ENCODE data around the gene TCTA. TPM values are rescaled to one million over a fixed set of nuclear protein-coding genes. Genes with fewer than 3 reads are reported as not detected.

Gene TCTA
- total RNA-seq: 35.9 and 40.9 TPM in 2 replicates

GRCh38 chr3:49411968-49412631, at the start of gene TCTA, which contains the start of gene RHOA:
TCTA (plus strand) TSS chr3:49412423; CDS start chr3:49412427, 4 bp downstream.
RHOA (minus strand) TSS chr3:49411976; CDS start chr3:49375589, 36,387 bp downstream.

GRCh38 chr3:49422379-49423248, 10.4 kb downstream of the TCTA start, which contains the start of gene AMT:
AMT (minus strand) TSS chr3:49422473; CDS start chr3:49422450, 23 bp downstream.

Other genes with a start within 250 kb of the TCTA start
- gene CCDC71, start 246.1 kb upstream of the TCTA start, total RNA-seq: 36.8 and 37.6 TPM in 2 replicates
- 18.8 and 24.0 TPM in 2 replicates for gene KLHDC8B, start 240.8 kb upstream of the TCTA start, total RNA-seq
- 1.6 and 3.2 TPM in 2 replicates for gene C3orf62, start 135.2 kb upstream of the TCTA start, total RNA-seq
- gene USP4, start 72.4 kb upstream of the TCTA start, total RNA-seq: 14.9 and 21.3 TPM in 2 replicates
- gene GPX1, start 54.1 kb upstream of the TCTA start, total RNA-seq: 140 and 159 TPM in 2 replicates
- gene RHOA, start 447 bp upstream of the TCTA start, total RNA-seq: 614 and 788 TPM in 2 replicates
- 0.49 and 1.9 TPM in 2 replicates for gene AMT, start 10.1 kb downstream of the TCTA start, total RNA-seq
- gene NICN1, start 16.9 kb downstream of the TCTA start, total RNA-seq: 8.9 and 12.3 TPM in 2 replicates
- 114 and 120 TPM in 2 replicates for gene DAG1, start 57.8 kb downstream of the TCTA start, total RNA-seq
- gene BSN, start 142.1 kb downstream of the TCTA start, total RNA-seq: under 0.01 and 0.16 TPM in 2 replicates

Data from hair follicle dermal papilla cell (primary cell).